Ishikawa (cell line): ENCODE measurements around the gene ASIC2.

Experiments
- CEBPB ChIP-seq: IDR thresholded peaks from 2 replicates; pipeline ENCODE4 v1.6.1; 2012
- CREB1 ChIP-seq: IDR thresholded peaks from 2 replicates; pipeline ENCODE4 v1.6.1; 2012; ENCODE audit warnings: low read depth
- EGR1 ChIP-seq: IDR thresholded peaks from 2 replicates; pipeline ENCODE4 v1.6.1; 2012
- EP300 ChIP-seq: IDR thresholded peaks from 2 replicates; pipeline ENCODE4 v1.6.1; 2012; ENCODE audit warnings: borderline replicate concordance
- FOXM1 ChIP-seq: IDR thresholded peaks from 2 replicates; pipeline ENCODE4 v1.6.1; 2012; ENCODE audit warnings: low read depth, borderline replicate concordance
- MAX ChIP-seq: IDR thresholded peaks from 2 replicates; pipeline ENCODE4 v1.6.1; 2012
- NFIC ChIP-seq: IDR thresholded peaks from 2 replicates; pipeline ENCODE4 v1.6.1; 2012
- RAD21 ChIP-seq: IDR thresholded peaks from 2 replicates; pipeline ENCODE4 v1.6.1; 2012; ENCODE audit warnings: low read depth
- REST ChIP-seq: IDR thresholded peaks from 2 replicates; pipeline ENCODE4 v1.6.1; 2012; ENCODE audit warnings: low read depth, mild to moderate bottlenecking
- TAF1 ChIP-seq: IDR thresholded peaks from 2 replicates; pipeline ENCODE4 v1.6.1; 2012; ENCODE audit warnings: low read depth, mild to moderate bottlenecking
- TCF12 ChIP-seq: IDR thresholded peaks from 2 replicates; pipeline ENCODE4 v1.6.1; 2012; ENCODE audit warnings: low read depth
- TEAD4 ChIP-seq: IDR thresholded peaks from 2 replicates; pipeline ENCODE4 v1.6.1; 2012
- YY1 ChIP-seq: IDR thresholded peaks from 2 replicates; pipeline ENCODE4 v1.6.1; 2012; ENCODE audit warnings: low read depth
- ZBTB7A ChIP-seq: IDR thresholded peaks from 2 replicates; pipeline ENCODE4 v1.6.1; 2012; ENCODE audit warnings: low read depth
- TF ChIP-seq, protein P1 (sequence below): IDR thresholded peaks from 2 replicates; pipeline ENCODE4 v1.6.1; 2012

ASIC2 gene

GRCh38 chr17:33106525-33107165, 186.4 kb downstream of the ASIC2 start:
- no peak for TF ChIP-seq CEBPB
- TF ChIP-seq, protein P1, sequence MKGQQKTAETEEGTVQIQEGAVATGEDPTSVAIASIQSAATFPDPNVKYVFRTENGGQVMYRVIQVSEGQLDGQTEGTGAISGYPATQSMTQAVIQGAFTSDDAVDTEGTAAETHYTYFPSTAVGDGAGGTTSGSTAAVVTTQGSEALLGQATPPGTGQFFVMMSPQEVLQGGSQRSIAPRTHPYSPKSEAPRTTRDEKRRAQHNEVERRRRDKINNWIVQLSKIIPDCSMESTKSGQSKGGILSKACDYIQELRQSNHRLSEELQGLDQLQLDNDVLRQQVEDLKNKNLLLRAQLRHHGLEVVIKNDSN: no peak
- TF ChIP-seq TEAD4: no peak
- TF ChIP-seq MAX: no peak
- TF ChIP-seq RAD21: no peak
- no peak for TF ChIP-seq TAF1
- TF ChIP-seq YY1: no peak
- no peak for TF ChIP-seq REST
- TF ChIP-seq EGR1: no peak
- no peak for TF ChIP-seq TCF12
- no peak for TF ChIP-seq ZBTB7A
- TF ChIP-seq FOXM1: no peak

DNA sequence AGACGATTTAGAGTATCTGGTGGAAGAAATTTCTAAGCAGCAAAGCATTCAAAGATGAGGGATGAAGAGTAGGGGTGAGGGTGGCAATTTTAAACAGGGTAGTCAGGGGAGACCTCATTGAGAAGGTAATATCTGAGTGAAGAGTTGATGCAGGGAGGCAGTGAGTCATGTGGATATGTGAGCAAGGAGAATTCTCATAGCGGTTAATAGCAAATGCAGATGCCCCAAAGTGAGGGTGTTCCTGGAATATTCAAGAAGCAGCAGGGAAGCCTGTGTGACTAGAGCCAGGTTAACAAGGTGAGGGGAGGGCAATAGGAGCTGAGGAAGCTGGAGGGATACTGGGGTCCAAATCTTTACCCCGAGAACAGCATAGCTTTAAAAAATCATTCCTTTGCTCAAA, 187.2 kb downstream of the ASIC2 start:
- TF ChIP-seq CREB1 (no peak), EP300 (no peak), TAF1 (no peak), CEBPB (no peak)
- TF ChIP-seq, protein P1: no peak

GRCh38 chr17:33099906-33100305, 193.2 kb downstream of the ASIC2 start:
- no peak for TF ChIP-seq TEAD4
- TF ChIP-seq EP300: no peak
- TF ChIP-seq ZBTB7A: no peak
- no peak for TF ChIP-seq FOXM1
- TF ChIP-seq YY1: no peak
- no peak for TF ChIP-seq MAX

DNA sequence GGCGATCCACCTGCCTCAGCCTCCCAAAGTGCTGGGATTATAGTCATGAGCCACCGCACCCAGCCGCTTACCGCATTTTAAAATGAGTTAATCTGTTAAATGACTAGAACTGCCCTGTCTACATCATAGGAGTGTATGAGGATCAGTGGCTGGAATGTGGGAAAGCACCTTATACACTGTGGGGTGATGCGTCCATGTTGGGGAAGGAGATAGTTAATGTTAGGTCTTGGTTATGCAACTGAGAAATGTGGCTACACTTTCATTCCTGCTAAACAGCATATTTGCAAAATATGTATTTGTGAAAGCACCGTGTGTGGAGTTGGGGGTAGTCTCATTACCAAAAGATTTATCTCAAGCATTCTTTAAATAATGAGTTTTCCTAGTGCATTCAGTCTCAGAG, 193.8 kb downstream of the ASIC2 start:
- TF ChIP-seq RAD21 (no peak), TEAD4 (no peak), CREB1 (no peak), TAF1 (no peak), ZBTB7A (no peak), NFIC (no peak), TCF12 (no peak), YY1 (no peak), MAX (no peak), EGR1 (no peak), FOXM1 (no peak), EP300 (no peak), CEBPB (no peak), REST (no peak)

DNA sequence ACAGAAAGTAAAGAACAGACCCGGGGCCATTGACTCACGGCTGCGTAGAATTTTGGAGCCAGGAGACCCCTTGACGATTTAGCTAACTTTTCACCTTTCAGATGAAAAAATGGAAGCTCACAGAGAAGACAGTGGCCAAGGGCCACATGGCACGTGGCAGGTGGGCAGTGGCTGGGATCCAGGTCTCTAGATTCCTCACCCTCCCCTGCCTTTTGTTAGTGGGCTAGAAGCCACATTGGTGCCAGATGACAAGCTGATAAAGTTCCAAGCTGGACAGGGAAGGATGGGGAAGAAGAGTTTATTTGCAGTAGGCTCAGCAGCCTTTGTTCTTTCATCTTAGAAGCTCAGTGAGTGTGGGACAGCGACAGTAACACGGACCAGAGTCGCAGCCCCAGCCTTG, 195.7 kb downstream of the ASIC2 start:
- TF ChIP-seq TEAD4 (no peak), REST (no peak), TCF12 (no peak), TAF1 (no peak), RAD21 (no peak), CEBPB (no peak), EP300 (no peak), ZBTB7A (no peak), EGR1 (no peak), FOXM1 (no peak), NFIC (no peak), MAX (no peak), YY1 (no peak), CREB1 (no peak)
- TF ChIP-seq, protein P1: no peak
